GM18502 (cell line): Measurements from ENCODE around the gene CR1L.
"Not testable (repeated sequence)": the region's sequence is repeated elsewhere in the genome, so short reads cannot be mapped to it uniquely, and the experiment has no call there.

ENCODE experiments used
- ATAC-seq: cut with Tn5 transposase; IDR thresholded peaks from one replicate; pipeline ENCODE4 v1.9.1; 2021; ENCODE audit warnings: mild to moderate bottlenecking; ENCODE audit not compliant: unreplicated experiment, poor library complexity

Gene CR1L

DNA sequence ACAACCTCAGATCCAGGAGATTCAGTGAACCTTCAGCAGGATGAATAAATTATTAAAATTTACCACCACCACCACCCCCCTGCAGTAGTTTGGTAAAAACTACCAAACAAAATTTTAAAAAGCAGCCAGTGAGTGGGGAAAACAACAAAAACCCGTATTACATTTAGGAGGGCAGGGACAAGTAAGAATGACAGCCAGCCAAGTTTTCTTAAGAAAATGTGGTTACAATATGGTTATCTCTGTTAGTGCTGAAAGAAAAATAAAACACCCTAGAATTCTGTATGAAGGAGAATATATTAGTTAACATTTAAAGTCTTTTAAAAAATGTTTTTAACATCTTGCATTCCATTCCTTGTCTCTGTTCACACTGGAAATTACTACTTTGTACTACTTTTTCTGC is 121.6 kb downstream of the CR1L start:
- no peak for ATAC-seq

DNA sequence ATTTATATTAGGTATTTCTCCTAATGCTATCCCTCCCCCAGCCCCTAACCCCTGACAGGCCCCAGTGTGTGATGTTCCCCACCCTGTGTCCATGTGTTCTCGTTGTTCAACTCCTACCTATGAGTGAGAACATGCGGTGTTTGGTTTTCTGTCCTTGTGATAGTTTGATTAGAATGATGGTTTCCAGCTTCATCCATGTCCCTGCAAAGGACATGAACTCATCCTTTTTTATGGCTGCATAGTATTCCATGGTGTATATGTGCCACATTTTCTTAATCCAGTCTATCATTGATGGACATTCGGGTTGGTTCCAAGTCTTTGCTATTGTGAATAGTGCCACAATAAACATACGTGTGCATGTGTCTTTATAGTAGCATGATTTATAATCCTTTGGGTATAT is 125.6 kb downstream of the CR1L start:
- ATAC-seq, result not testable (repeated sequence)
